GM21723 (cell line): ENCODE results near the gene STK38L.

Experiments
- ATAC-seq: cut with Tn5 transposase; IDR thresholded peaks from one replicate; pipeline ENCODE4 v1.9.1; 2021; ENCODE audit warnings: mild to moderate bottlenecking, moderate library complexity; ENCODE audit not compliant: unreplicated experiment

The STK38L gene

DNA sequence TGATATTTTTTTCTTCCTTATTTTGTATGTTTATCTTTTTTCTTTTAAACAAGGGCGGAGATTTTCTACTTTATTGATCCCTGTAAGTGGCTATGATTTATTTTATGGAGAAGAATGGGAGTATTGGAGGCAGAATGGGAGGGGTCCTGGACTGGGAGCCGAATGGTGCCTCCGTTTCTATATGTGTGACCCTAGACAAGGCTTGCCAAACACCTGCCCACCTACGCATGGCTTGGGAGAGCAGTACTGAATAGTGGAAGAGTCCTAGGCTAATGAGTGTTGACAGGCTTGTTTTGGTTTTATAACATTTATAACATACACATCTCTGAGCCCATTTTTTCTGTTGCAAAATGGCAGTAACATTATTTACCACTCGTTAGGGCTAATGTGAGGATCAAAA is 29.0 kb downstream of the STK38L start:
- ATAC-seq, result no peak

DNA sequence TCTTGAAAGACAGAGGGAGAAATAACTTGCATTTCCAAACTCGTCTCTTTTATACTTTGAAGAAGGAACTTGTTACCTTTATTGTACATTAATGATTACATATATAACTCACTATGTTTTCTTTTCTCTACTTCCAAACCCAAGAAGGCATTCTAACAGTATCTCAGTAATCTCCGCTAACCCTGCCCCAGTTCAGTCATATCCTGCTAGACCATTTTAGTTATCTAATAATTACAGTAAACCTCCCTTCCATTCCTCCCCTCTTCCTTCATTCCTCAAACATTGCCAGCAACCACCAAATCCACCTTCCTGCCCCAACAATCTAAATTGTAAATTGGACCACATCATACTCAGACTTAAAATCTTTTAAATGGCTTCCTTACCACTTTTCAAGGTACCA is 30.6 kb downstream of the STK38L start:
- no peak for ATAC-seq

DNA sequence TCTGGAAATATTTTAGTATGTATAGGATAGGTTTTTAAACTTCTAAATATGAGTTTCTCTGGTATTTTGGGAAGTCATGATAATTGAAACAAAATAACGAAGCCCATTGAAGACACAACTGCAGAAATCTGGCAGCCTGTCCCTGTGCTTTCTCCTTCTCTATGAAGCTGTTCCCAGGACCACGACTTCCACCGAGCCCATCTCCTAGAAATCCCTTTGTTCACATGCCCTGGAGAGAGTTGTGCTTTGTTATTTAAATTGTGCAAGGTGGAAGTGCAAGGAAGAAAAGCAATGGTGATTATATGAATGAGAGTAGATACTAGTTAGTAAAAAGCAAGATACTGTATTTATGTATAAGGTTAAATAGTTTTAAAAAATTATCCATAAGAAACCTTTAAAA is 32.2 kb downstream of the STK38L start:
- ATAC-seq, result no peak

GRCh38 chr12:27277846-27278260 is 33.8 kb downstream of the STK38L start:
- ATAC-seq, result peak; percentile 90

DNA sequence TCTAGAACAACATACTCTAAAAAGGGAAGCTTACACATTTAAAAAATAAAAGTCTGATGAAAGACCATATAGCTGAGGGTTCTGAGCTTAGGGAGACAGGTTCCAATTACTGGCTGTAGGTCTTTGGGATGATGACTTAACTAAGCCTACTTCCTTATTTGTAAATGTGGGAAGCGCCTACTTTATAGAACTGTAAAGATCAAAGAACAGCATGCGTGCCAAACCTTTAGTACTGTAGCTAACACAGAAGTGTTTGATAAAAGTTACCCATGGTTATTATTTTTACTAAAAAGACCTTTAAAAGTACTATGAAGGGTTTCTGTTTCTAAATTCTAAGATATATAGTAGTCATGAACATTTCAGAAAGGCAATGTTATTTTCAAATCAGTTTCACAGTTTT is 35.7 kb downstream of the STK38L start:
- ATAC-seq, result no peak

DNA sequence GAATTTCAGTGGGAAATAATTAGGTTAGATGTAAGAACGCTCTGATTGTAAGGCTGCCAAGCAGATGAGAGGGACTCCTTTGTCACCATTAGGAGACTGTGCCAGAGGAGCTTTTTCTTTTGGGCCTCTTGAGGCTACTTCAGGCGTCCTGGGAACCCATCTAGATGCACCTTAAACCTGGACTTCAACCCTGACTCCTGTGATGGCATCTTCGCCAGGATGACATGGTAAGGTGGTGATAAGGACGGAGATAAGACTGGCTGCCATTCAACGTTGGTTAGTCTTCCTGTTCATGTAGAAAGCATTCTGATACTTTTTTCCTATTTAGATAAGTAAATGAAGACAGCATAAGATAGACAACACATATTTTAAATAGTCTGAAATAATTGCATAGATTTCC is 36.3 kb downstream of the STK38L start:
- ATAC-seq, result no peak

DNA sequence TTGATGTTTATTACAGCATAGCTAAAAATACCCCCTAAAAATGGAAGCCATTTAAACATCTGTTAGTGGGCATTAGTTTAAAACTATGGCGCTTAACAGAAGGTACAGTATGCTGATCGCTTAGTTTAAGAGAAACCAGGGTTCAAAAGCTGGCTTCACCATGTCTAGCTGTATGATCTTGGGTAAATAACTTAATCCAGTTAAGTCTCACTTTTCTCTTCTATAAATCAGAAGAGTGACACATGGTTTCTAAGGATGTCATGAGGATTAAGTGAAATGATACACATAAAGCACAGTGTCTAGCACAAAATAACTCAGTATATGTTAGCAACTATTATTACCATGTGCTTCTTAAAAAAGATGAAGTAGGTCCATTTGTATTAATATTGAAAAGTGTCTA is 38.7 kb downstream of the STK38L start:
- ATAC-seq, result no peak

DNA sequence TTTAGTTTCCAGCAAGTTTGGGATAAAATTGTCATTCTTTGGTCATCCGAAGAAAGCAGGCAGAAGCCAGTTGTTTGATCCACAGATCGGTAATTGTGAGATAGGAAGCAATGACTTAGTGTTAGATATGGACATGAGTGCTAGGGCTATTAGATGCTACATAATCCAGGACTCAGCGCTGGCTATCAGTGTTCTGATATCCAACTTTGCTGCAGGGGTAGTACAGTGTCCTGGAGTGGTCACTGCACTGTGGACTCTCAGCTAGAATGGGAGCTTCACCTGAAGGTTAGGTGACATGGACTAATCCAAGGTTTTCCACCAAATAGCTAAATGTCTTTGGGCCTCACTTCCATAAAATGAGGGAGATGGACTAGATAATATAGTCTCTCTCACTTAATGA is 39.9 kb downstream of the STK38L start:
- ATAC-seq, result no peak

DNA sequence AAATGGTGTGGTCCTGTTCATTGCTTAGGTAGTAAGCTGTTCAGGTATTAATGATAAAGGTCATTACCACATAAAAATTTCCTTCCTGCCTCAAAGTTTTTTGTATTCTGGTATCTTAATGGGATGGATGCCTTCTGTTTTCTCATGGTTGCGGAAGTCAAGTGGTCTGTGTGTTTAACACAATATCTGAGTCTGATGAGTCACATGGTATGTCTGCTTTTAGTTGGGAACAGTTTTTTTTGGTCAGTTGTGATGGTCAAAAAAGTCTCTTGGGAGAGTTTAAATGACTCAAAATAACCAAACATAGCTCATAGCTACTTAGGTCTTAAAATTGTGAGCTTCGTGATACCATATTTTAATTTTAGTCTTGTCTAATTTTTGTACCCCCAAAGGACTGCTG is 40.7 kb downstream of the STK38L start:
- no peak for ATAC-seq

GRCh38 chr12:27285403-27285802 is 41.3 kb downstream of the STK38L start:
- ATAC-seq, result no peak

DNA sequence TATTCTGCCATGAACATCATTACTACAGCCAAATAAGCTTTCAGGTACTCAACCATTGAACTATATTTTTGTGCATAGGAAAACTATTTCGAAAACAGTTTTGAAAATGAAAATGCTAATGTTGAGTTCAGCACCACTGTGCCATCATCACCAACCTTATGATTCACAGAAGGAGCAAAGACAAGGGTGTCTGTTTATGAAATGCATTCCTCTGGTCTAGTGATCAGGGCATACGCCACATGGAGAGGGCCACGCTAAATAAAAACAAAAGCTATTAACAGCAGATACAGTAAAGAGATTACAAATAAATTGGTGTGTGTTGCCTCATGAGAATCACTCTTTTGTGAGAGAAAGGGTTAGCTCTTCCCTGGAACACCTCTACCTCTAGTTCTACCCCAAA is 45.3 kb downstream of the STK38L start:
- no peak for ATAC-seq

DNA sequence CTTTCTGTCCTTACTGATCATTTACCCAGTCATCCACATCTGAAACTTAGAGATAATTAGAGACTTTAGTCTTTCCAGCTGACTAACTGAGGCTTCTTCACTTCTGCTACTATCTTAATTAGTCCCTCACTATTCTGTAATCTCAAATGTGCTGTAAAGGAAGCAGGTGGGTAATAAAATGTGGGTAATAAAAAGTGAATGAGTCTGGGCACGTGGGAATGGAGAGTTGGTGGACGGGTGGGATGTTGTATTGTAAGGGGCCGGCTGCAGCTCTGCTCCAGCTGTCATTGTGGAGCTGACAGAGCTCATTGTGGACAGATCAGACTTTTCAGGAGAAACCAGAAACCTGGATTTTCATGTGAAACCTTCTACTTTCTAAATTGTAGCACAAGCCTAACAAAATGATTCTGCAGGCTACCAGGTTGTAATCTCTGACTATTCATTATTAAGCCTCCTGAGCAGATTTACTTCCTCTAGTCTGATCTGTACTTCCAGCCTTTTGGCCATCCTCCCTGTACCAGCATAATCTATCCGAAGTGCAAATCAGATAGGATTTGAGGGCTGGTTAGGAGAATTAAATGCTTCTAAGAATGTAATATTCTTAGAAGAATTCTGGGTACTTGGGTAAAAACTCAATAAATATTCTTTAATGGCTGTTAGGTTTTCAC is 46.5 kb downstream of the STK38L start:
- ATAC-seq, result no peak

DNA sequence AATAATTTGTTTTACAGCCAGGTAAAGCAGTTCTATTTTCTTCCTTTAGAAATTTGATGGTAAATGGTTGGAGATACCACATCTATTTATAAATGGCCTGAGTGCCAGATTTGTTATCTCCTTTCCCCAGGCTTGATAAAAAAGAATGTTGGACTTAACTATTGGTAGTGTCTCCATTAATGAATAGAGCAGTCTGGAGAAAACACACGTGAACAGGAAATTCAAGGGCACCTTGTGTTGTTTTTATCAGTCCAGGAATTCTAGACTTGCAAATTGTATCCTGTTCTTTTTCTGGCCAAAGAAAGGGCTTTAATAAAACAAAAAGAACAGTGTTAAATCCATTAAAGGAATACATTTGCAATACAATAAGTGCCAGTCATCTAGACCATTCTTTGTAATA is 47.8 kb downstream of the STK38L start:
- ATAC-seq, result no peak

DNA sequence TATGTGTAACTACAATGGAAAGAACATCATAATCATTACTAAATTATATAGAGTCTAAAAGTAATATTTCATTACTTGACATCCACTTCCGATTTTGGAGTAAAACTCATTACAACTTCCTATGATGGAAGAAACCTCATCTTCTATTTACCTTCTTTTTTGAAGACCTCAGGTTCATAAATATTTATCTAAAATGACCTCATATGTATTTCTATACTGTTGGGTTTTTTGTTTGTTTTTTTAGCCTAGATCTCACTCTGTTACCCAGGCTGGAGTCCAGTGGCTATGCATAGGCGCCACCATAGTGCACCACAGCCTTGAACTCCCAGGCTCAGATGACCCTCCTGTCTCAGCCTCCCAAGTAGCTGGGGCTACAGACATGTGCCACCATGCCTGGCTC is 48.6 kb downstream of the STK38L start:
- ATAC-seq, result no peak

- ATAC-seq, result no peak
Measured at GRCh38 chr12:27293463-27293862, 49.4 kb downstream of the STK38L start.

GRCh38 chr12:27296674-27297073 is 52.6 kb downstream of the STK38L start:
- no peak for ATAC-seq

GRCh38 chr12:27297566-27297965 is 53.5 kb downstream of the STK38L start:
- no peak for ATAC-seq

GRCh38 chr12:27299102-27299501 is 55.0 kb downstream of the STK38L start:
- ATAC-seq, result no peak

GRCh38 chr12:27300226-27300625 is 56.1 kb downstream of the STK38L start:
- no peak for ATAC-seq

DNA sequence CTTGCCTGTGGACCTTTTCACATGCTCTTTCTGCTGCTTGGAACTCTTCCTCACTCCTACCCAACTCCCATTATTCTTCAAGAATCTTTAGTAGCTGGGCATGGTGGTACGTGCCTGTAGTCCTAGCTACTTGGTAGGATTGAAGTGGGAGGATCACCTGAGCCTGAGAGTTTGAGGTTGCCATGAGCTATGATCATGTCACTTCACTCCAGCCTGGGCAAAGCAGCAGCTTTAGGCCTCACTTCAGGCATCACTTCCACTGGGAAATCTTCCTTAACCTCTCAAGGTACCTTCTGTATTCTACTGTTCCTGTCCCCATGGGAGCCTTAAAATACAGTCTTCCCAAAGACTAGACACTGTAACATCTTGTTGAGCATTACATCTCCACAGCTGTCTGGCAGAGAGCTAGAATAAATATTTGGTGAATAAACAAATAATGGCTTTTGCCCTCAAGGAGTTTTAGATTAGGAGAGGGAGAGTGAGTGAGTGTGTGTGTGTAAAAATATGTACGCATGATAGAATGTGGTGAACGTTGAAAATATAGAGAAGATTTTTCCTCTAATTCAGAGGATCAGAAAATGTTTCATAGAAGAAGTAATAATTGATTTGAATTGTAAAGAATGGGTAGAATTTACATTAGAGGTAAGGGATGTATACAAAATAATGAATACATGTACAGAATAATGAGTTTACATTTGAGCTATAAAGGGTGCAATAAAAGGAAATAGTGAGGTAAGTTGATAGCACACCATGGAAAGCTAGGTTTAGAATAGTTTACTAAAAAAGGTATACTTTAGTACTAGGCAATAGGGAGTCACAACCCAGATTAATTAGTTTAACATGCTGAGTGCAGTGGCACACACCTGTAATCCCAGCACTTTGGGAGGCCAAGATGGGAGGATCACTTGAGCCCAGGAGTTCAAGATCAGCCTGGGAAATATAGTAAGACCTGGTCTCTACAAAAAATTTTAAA is 59.3 kb downstream of the STK38L start:
- no peak for ATAC-seq

GRCh38 chr12:27304856-27305255 is 60.8 kb downstream of the STK38L start:
- no peak for ATAC-seq
